ENCODE measurements around the gene PTGER4.
"Not testable (repeated sequence)": the region's sequence is repeated elsewhere in the genome, so short reads cannot be mapped to it uniquely, and the experiment has no call there.

- not testable (repeated sequence) for TF ChIP-seq ZNF274 (IDR thresholded peaks at IDR 0.05; ENCODE audit: low read depth, low read length); SUZ12 (IDR thresholded peaks at IDR 0.05; ENCODE audit: extremely low read depth, insufficient read depth, insufficient read length); YY1 (IDR thresholded peaks at IDR 0.05; ENCODE audit: insufficient read depth, insufficient read length)
These were observed 25.8 kb downstream of the PTGER4 start for GRCh38 chr5:40705484-40705883.

All from NT2/D1 (cell line).